Endothelial cell of umbilical vein (primary cell): ENCODE results near the gene OPRL1.

ENCODE experiments used
- CTCF ChIP-seq, 2 donors: IDR thresholded peaks; 1 replicate in 1 of 2; 2 replicates in 1 of 2; pipeline ENCODE4 v1.5.1; 2011; ENCODE audit warnings: low read length in 2 of 2, mild to moderate bottlenecking in 2 of 2, moderate library complexity in 2 of 2, control low read depth in 1 of 2, inconsistent platforms in 1 of 2, low read depth in 1 of 2; ENCODE audit not compliant: insufficient read depth in 1 of 2; ENCODE audit errors: extremely low read depth in 1 of 2
- EZH2 ChIP-seq: IDR thresholded peaks from 2 replicates; pipeline ENCODE4 v1.6.1; 2012; ENCODE audit warnings: borderline replicate concordance, low read depth, mild to moderate bottlenecking, moderate library complexity, low read length, inconsistent platforms; ENCODE audit not compliant: severe bottlenecking
- GATA2 ChIP-seq: IDR thresholded peaks from 2 replicates; pipeline ENCODE4 v1.7.0; 2011; ENCODE audit warnings: low read depth, mild to moderate bottlenecking, moderate library complexity, mixed read lengths, low read length; ENCODE audit not compliant: insufficient read length, insufficient read depth
- POLR2A ChIP-seq: IDR thresholded peaks from 2 replicates; pipeline ENCODE4 v1.6.1; 2012; ENCODE audit warnings: low read depth, mild to moderate bottlenecking, control low read depth, low read length
- TF ChIP-seq, protein P1 (sequence below): IDR thresholded peaks from 2 replicates; pipeline ENCODE4 v1.6.1; 2011; ENCODE audit not compliant: insufficient read depth, insufficient read length

GRCh38 chr20:64043768-64044167, 36.1 kb upstream of the OPRL1 start:
- TF ChIP-seq, protein P1, sequence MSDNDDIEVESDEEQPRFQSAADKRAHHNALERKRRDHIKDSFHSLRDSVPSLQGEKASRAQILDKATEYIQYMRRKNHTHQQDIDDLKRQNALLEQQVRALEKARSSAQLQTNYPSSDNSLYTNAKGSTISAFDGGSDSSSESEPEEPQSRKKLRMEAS: no peak
- TF ChIP-seq GATA2 (no peak), POLR2A (no peak), EZH2 (no peak), CTCF (IDR thresholded peaks at IDR 0.05; ENCODE audit: extremely low read depth in 1 of 2, insufficient read depth in 1 of 2, low read depth in 1 of 2, low read length in 2 of 2) (no peak)
